SU-DHL-6 (cell line): ENCODE results near the gene TRNT1.

Experiments
- H2AFZ ChIP-seq: fragments of 200-600 bp; sonication (generic); 2 replicates; pipeline ENCODE4 v1.6.1; 2014; ENCODE audit warnings: low read depth, mild to moderate bottlenecking, moderate library complexity, mixed read lengths, antibody characterized with exemption, low read length; ENCODE audit not compliant: severe bottlenecking
- H3F3A ChIP-seq: fragments of 200-600 bp; shearing (Covaris generic); 2 replicates; pipeline ENCODE4 v1.6.0; 2016; ENCODE audit warnings: antibody characterized with exemption, mild to moderate bottlenecking; ENCODE audit not compliant: insufficient read depth
- H3K27ac ChIP-seq: fragments of 200-600 bp; sonication (generic); 2 replicates; pipeline ENCODE4 v1.5.1; 2016; ENCODE audit warnings: low read depth, mild to moderate bottlenecking, low read length, moderate library complexity, mixed read lengths
- H3K27me3 ChIP-seq: fragments of 200-600 bp; sonication (generic), shearing (Covaris generic); 2 replicates; pipeline ENCODE4 v1.6.0; 2014; ENCODE audit warnings: mild to moderate bottlenecking, low read length
- H3K36me3 ChIP-seq: fragments of 200-600 bp; sonication (generic); 2 replicates; pipeline ENCODE4 v1.6.1; 2014; ENCODE audit warnings: mild to moderate bottlenecking, low read length, mixed read lengths
- H3K4me2 ChIP-seq: fragments of 300-600, 200-600 bp; shearing (Covaris generic), sonication (generic); 2 replicates; pipeline ENCODE4 v1.6.0; 2014; ENCODE audit warnings: low read length, low read depth, mild to moderate bottlenecking; ENCODE audit not compliant: poor library complexity, severe bottlenecking
- H3K4me3 ChIP-seq: fragments of 200-600 bp; sonication (generic); 2 replicates; pipeline ENCODE4 v1.5.1; 2014; ENCODE audit warnings: antibody characterized with exemption, low read length, mild to moderate bottlenecking, mixed read lengths; ENCODE audit not compliant: insufficient read depth, poor library complexity, severe bottlenecking
- H3K79me2 ChIP-seq: fragments of 200-600 bp; sonication (generic); 2 replicates; pipeline ENCODE4 v1.6.1; 2014; ENCODE audit warnings: mild to moderate bottlenecking, low read length, moderate library complexity; ENCODE audit not compliant: insufficient read depth
- H3K9ac ChIP-seq: fragments of 200-600 bp; sonication (generic); 2 replicates; pipeline ENCODE4 v1.7.0; 2014; ENCODE audit warnings: mild to moderate bottlenecking, low read length
- H3K9me2 ChIP-seq: fragments of 200-600 bp; sonication (generic); replicated peaks from 2 replicates; pipeline ENCODE4 v1.6.1; 2014; ENCODE audit warnings: low read length; ENCODE audit not compliant: insufficient read depth
- H3K9me3 ChIP-seq: fragments of 200-600 bp; sonication (generic); 2 replicates; pipeline ENCODE4 v1.6.1; 2014; ENCODE audit warnings: low read length, mixed read lengths; ENCODE audit not compliant: insufficient read depth
- H4K20me1 ChIP-seq: fragments of 200-600 bp; sonication (generic); 2 replicates; pipeline ENCODE4 v1.6.1; 2014; ENCODE audit warnings: low read depth, mild to moderate bottlenecking, antibody characterized with exemption, low read length, moderate library complexity, mixed read lengths
- EZH2phosphoT487 ChIP-seq: fragments of 200-600 bp; sonication (generic), shearing (Covaris generic); conservative IDR thresholded peaks from 2 replicates; pipeline ENCODE4 v1.6.1; 2018; ENCODE audit warnings: mild to moderate bottlenecking, antibody characterized with exemption, low read length, moderate library complexity, mixed read lengths
- TF ChIP-seq, protein P1 (sequence below): fragments of 200-600 bp; sonication (generic); IDR thresholded peaks from one replicate; pipeline ENCODE4 v1.5.1; 2017; ENCODE audit warnings: antibody characterized with exemption, mild to moderate bottlenecking, low read length, moderate library complexity; ENCODE audit not compliant: insufficient read depth, poor library complexity, severe bottlenecking

The TRNT1 gene

DNA sequence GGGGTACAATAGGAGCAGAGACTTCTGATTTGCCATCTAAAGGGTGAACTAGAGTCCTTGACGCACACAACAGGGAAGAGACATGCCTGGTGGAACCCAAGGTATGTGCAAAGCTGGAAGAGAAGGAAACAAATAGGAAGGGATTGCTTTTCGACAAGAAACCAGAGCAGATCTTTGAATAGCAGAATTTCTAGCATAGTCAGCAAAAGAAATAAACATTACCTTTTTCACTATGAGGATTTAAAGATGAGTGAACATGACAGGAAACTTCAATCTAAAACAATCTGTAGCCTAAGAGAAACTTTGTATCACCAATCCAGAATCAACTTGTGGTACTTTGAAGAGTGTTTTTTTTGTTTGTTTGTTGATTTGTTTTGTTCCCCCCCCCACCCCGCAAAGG lies 21.5 kb upstream of the TRNT1 start:
- Histone ChIP-seq H3K27ac (no peak overlapping the region), H3K27me3 (peaks cover 4% of the 10 kb centered on the region), H2AFZ (no peak overlapping the region), H3F3A (no peaks in the 10 kb centered on the region), H3K36me3 (no peaks in the 10 kb centered on the region), H4K20me1 (no peaks in the 10 kb centered on the region), H3K4me3 (no peak overlapping the region), H3K4me2 (no peak overlapping the region), H3K9me2 (no peaks in the 10 kb centered on the region), H3K9ac (no peak overlapping the region), H3K9me3 (no peaks in the 10 kb centered on the region), H3K79me2 (no peaks in the 10 kb centered on the region)
- TF ChIP-seq, protein P1, sequence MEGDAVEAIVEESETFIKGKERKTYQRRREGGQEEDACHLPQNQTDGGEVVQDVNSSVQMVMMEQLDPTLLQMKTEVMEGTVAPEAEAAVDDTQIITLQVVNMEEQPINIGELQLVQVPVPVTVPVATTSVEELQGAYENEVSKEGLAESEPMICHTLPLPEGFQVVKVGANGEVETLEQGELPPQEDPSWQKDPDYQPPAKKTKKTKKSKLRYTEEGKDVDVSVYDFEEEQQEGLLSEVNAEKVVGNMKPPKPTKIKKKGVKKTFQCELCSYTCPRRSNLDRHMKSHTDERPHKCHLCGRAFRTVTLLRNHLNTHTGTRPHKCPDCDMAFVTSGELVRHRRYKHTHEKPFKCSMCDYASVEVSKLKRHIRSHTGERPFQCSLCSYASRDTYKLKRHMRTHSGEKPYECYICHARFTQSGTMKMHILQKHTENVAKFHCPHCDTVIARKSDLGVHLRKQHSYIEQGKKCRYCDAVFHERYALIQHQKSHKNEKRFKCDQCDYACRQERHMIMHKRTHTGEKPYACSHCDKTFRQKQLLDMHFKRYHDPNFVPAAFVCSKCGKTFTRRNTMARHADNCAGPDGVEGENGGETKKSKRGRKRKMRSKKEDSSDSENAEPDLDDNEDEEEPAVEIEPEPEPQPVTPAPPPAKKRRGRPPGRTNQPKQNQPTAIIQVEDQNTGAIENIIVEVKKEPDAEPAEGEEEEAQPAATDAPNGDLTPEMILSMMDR: no peak
- TF ChIP-seq EZH2phosphoT487: no peak

DNA sequence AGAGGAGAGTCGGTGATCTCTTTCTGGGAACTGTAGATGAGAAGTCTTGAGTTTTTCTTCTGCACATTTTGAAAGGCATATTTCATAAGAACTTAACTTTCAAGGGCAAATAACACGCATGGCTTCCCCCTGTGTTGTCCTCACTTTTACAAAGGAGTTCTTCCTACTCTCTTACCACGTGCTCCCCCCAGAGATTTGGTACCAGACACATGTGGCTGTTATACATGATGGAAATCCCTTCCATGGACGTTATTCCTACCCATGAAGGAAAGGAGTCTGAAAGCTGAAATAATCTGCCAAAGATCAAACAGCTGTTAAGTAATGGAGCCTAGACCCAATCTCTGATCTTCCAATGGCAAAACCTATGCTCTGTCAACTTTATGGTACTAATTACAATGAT lies 20.9 kb upstream of the TRNT1 start:
- Histone ChIP-seq H3F3A (no peaks in the 10 kb centered on the region), H3K27ac (no peak overlapping the region), H3K4me2 (no peak overlapping the region), H3K4me3 (no peak overlapping the region), H2AFZ (no peak overlapping the region), H3K9me3 (no peaks in the 10 kb centered on the region), H3K79me2 (no peaks in the 10 kb centered on the region), H3K36me3 (no peaks in the 10 kb centered on the region), H3K9me2 (no peaks in the 10 kb centered on the region), H3K9ac (no peak overlapping the region), H3K27me3 (peaks cover 4% of the 10 kb centered on the region), H4K20me1 (no peaks in the 10 kb centered on the region)
- no peak for TF ChIP-seq EZH2phosphoT487
- TF ChIP-seq, protein P1: no peak

DNA sequence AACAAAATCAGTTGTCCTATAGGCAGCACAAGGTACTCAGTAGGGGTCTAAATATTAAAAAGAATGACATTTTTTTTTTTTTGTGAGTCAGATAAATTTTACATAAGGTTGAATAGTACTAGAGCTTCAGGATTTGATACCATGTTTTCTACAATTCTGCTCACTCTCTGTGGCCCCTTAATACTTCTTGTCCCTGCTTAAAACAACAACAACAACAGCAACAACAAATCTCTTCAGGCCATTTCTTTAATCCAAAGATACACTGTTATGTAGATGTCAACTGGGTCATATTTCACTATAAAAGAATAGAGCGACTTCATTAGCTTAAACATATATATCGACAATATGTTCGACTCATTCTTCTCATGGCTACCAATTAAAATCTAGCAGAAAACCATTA lies 19.6 kb upstream of the TRNT1 start:
- no peaks in the 10 kb centered on the region for H3K36me3 ChIP-seq
- TF ChIP-seq EZH2phosphoT487: no peak
- TF ChIP-seq, protein P1: no peak
- H3K27me3 ChIP-seq: peaks cover 4% of the 10 kb centered on the region
- no peaks in the 10 kb centered on the region for H3K9me3 ChIP-seq
- no peak overlapping the region for H2AFZ ChIP-seq
- no peak overlapping the region for H3K9ac ChIP-seq
- no peak overlapping the region for H3K4me3 ChIP-seq
- H3K27ac ChIP-seq: no peak overlapping the region
- no peaks in the 10 kb centered on the region for H4K20me1 ChIP-seq
- H3K4me2 ChIP-seq: no peak overlapping the region
- no peaks in the 10 kb centered on the region for H3F3A ChIP-seq
- no peaks in the 10 kb centered on the region for H3K79me2 ChIP-seq
- H3K9me2 ChIP-seq: no peaks in the 10 kb centered on the region
